ENCODE measurements around the gene IVD. TPM values are rescaled to one million over a fixed set of nuclear protein-coding genes. Genes with fewer than 3 reads are reported as not detected.

The IVD gene
- total and polyA plus RNA-seq, 2 of the 8 experiments (the other 6 are each of a cell fraction or from before 2014, with no cell fraction given), result 55.2 to 78.8 TPM

- Histone ChIP-seq H2BK15ac (ENCODE audit: low read length) (peak overlapping the region; percentile 67; the same call in 1 of the 2 replicates), H3K56ac (replicated peaks; ENCODE audit: insufficient read length, low read depth, low read length) (no peak overlapping the region), H3K27ac (ENCODE audit: low read depth, low read length) (no peak overlapping the region), H3K14ac (ENCODE audit: insufficient read length) (no peak overlapping the region), H2BK120ac (replicated peaks; ENCODE audit: low read depth, low read length) (no peak overlapping the region), H3K4me3 (ENCODE audit: extremely low read depth in 1 of 4, insufficient read depth in 2 of 4, low read depth in 3 of 4, low read length in 4 of 4) (no peak overlapping the region), H3K18ac (ENCODE audit: extremely low read depth, low read length) (peak overlapping the region; percentile 86; the same call in 1 of the 2 replicates), H3K23me2 (ENCODE audit: low read depth, low read length) (no peaks in the 10 kb centered on the region), H3K36me3 (ENCODE audit: control insufficient read depth in 2 of 4, insufficient read depth in 4 of 4, low read length in 3 of 4) (no peaks in the 10 kb centered on the region), H3K9me3 (ENCODE audit: insufficient read depth in 2 of 2, low read depth in 1 of 2, low read length in 1 of 2) (no peaks in the 10 kb centered on the region), H2BK20ac (ENCODE audit: low read length) (no peak overlapping the region), H3K4me2 (ENCODE audit: insufficient read depth in 1 of 2, low read depth in 2 of 2, low read length in 2 of 2) (peak overlapping the region; percentile 13 to 25; a peak in 2 of 4 replicates), H4K91ac (replicated peaks; ENCODE audit: insufficient read length, low read length) (no peak overlapping the region), H2AFZ (ENCODE audit: low read length) (peak overlapping the region; percentile 0; the same call in 1 of the 2 replicates), H4K5ac (ENCODE audit: insufficient read length, low read depth, low read length) (no peak overlapping the region), H3K27me3 (replicated peaks in 1 of 4; ENCODE audit: control insufficient read depth in 3 of 4, extremely low read depth in 1 of 4, insufficient read depth in 3 of 4, low read length in 3 of 4) (peaks cover 0 to 26% (median 8%) of the 10 kb centered on the region in 4 experiments; a peak in 5 of 7 replicates), H3K79me1 (ENCODE audit: low read depth, low read length) (no peaks in the 10 kb centered on the region), H3K79me2 (ENCODE audit: control insufficient read depth in 1 of 2, insufficient read depth in 2 of 2, low read length in 2 of 2) (no peaks in the 10 kb centered on the region), H4K8ac (ENCODE audit: extremely low read depth, insufficient read depth, low read length) (no peak overlapping the region), H3K4me1 (replicated peaks in 1 of 4; ENCODE audit: control insufficient read depth in 3 of 4, insufficient read depth in 4 of 4, low read length in 3 of 4) (peaks cover 4 to 16% (median 9%) of the 10 kb centered on the region in 4 experiments), H2AK5ac (ENCODE audit: low read depth, low read length) (no peak overlapping the region), H3K23ac (ENCODE audit: insufficient read length) (no peak overlapping the region), H2BK12ac (ENCODE audit: low read depth, low read length) (peak overlapping the region; percentile 77), H4K20me1 (replicated peaks in 1 of 2; ENCODE audit: control insufficient read depth in 1 of 2, insufficient read depth in 2 of 2, low read length in 2 of 2) (no peaks in the 10 kb centered on the region), H3K4ac (replicated peaks; ENCODE audit: insufficient read length, low read depth, low read length) (no peak overlapping the region), H3K9ac (replicated peaks in 1 of 4; ENCODE audit: extremely low read depth in 1 of 4, low read depth in 3 of 4, low read length in 3 of 4) (no peak overlapping the region), H2BK5ac (ENCODE audit: low read depth, low read length) (no peak overlapping the region)
- CTCF ChIA-PET (ENCODE audit: partially characterized antibody), result interaction anchor here (0.6 to 3.1 kb wide), 7 partner anchors 8 to 104 kb away, joined by 3 to 18 read pairs (median 5); no protein-coding TSS in a partner anchor
- FAIRE-seq (no peak), DNase-seq (ENCODE audit: low read depth in 1 of 2, low spot score in 2 of 2) (no peak)
- POLR2A ChIA-PET (ENCODE audit: partially characterized antibody), result interaction anchor here (1.0 to 3.7 kb wide), 8 partner anchors 9 to 151 kb away, joined by 3 to 23 read pairs (median 4); partner anchors contain the start of genes BAHD1 and KNSTRN
- 66% methylated on average over 10 of the region's 10 CpGs; no CpG with 5 or more reads in 1 of the 2 experiments for WGBS, 2 experiments (ENCODE audit: extremely low coverage in 1 of 2, insufficient coverage in 1 of 2, insufficient read length in 1 of 2, insufficient replicate concordance in 2 of 2, low coverage in 1 of 2, low lambda C conversion rate in 2 of 2, missing lambda C conversion rate in 1 of 2)
- TF ChIP-seq CBX8 (IDR thresholded peaks at IDR 0.05; ENCODE audit: borderline replicate concordance, low read depth, low read length), result no peak
- no peak for TF ChIP-seq TEAD4 (IDR thresholded peaks at IDR 0.05; ENCODE audit: low read depth, low read length)
- TF ChIP-seq RFX5 (IDR thresholded peaks at IDR 0.05; ENCODE audit: borderline replicate concordance, low read depth, low read length), result no peak
- no peak for TF ChIP-seq TCF12 (IDR thresholded peaks at IDR 0.05; ENCODE audit: low read depth, low read length)
- no peak for TF ChIP-seq ATF2 (IDR thresholded peaks at IDR 0.05; ENCODE audit: low read length)
- TF ChIP-seq SP2 (IDR thresholded peaks at IDR 0.05; ENCODE audit: low read length), result no peak
- no peak for TF ChIP-seq POLR2AphosphoS5 (IDR thresholded peaks at IDR 0.05; ENCODE audit: low read depth, low read length)
- TF ChIP-seq USF2 (IDR thresholded peaks at IDR 0.05; ENCODE audit: low read length), result no peak
- TF ChIP-seq SRF (IDR thresholded peaks at IDR 0.05; ENCODE audit: low read depth, low read length), result no peak
- TF ChIP-seq RXRA (IDR thresholded peaks at IDR 0.05; ENCODE audit: insufficient read depth, low read depth, low read length), result no peak
- no peak for TF ChIP-seq KDM1A (IDR thresholded peaks at IDR 0.05; ENCODE audit: borderline replicate concordance, low read length)
Observed at GRCh38 chr15:40430271-40430805, 24.7 kb downstream of the IVD start.
